ENCODE results near the gene TTC14.

TTC14 gene

DNA sequence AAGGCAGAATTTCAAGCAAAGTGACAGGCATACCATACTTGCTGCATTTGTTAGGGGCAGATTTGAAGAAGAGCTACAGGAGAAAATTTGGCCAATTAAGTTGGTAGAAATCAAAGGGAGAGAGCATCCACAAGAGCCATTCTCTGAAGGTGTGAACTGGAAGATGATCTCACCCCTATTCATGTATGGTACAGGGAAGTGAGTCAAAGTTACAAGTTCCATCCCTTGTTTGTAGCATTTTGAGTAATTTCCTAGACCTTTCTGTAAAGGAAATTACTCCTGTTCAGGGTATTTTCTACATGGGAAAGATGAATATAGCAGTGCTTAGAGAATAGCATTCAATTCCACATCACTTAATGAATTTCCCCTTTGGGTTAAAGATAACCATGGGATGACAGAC lies 28.4 kb downstream of the TTC14 start:
- no peak overlapping the region for H3K4me3 ChIP-seq (ENCODE audit: control insufficient read depth in 1 of 7, extremely low read depth in 1 of 7, insufficient read depth in 4 of 7, low read depth in 2 of 7, low read length in 6 of 7)
- peaks cover 0 to 2% (median 0%) of the 10 kb centered on the region in 5 experiments for H3K9me3 ChIP-seq (ENCODE audit: control extremely low read depth in 1 of 5, control insufficient read depth in 4 of 5, insufficient read depth in 2 of 5, low read depth in 1 of 5, low read length in 4 of 5)
- H3K4me1 ChIP-seq (ENCODE audit: control extremely low read depth in 1 of 4, control insufficient read depth in 4 of 4, insufficient read depth in 4 of 4, low read length in 3 of 4): no peaks in the 10 kb centered on the region
- POLR2A ChIA-PET: no interaction called here
- H3K27ac ChIP-seq (ENCODE audit: insufficient read depth in 1 of 2, low read depth in 1 of 2, low read length in 2 of 2, poor library complexity in 1 of 2, severe bottlenecking in 2 of 2): no peak overlapping the region
- peaks cover 0 to 14% (median 5%) of the 10 kb centered on the region in 5 experiments for H3K27me3 ChIP-seq (replicated peaks in 2 of 5; ENCODE audit: control insufficient read depth in 4 of 5, insufficient read depth in 5 of 5, low read length in 4 of 5)
- DNase-seq: no peak
- CTCF ChIA-PET: interaction anchor here (0.6 kb wide), 1 partner anchor 547 kb away, joined by 3 read pairs; no protein-coding TSS in a partner anchor
- peaks cover 2 to 8% (median 6%) of the 10 kb centered on the region in 4 experiments for H3K36me3 ChIP-seq (ENCODE audit: control insufficient read depth in 4 of 4, insufficient read depth in 4 of 4, low read length in 3 of 4)

DNA sequence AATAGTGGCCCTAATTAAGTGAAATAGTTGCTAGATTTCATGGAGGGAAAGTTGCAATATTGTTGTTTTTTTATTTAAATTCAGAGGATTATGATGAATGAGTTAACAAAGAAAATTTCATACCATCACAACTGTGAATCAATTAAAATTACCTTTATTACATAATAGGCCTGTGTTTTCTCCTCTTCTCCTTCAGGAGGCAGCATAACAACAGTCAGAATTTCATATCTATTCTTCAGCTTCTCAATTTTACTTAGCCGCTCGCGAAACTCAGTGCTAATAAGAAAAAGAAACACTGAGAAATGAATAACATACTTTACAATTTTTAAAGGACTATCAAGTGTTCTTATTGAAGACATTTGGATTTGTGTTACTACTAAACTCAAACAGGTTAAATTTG lies 29.4 kb downstream of the TTC14 start:
- Histone ChIP-seq H3K4me3 (ENCODE audit: control insufficient read depth in 1 of 7, extremely low read depth in 1 of 7, insufficient read depth in 4 of 7, low read depth in 2 of 7, low read length in 6 of 7) (no peak overlapping the region), H3K27me3 (replicated peaks in 2 of 5; ENCODE audit: control insufficient read depth in 4 of 5, insufficient read depth in 5 of 5, low read length in 4 of 5) (peaks cover 0 to 14% (median 5%) of the 10 kb centered on the region in 5 experiments), H3K4me1 (ENCODE audit: control extremely low read depth in 1 of 4, control insufficient read depth in 4 of 4, insufficient read depth in 4 of 4, low read length in 3 of 4) (no peaks in the 10 kb centered on the region), H3K36me3 (ENCODE audit: control insufficient read depth in 4 of 4, insufficient read depth in 4 of 4, low read length in 3 of 4) (peaks cover 0 to 3% (median under 1%) of the 10 kb centered on the region in 4 experiments), H3K27ac (ENCODE audit: insufficient read depth in 1 of 2, low read depth in 1 of 2, low read length in 2 of 2, poor library complexity in 1 of 2, severe bottlenecking in 2 of 2) (no peak overlapping the region), H3K9me3 (ENCODE audit: control extremely low read depth in 1 of 5, control insufficient read depth in 4 of 5, insufficient read depth in 2 of 5, low read depth in 1 of 5, low read length in 4 of 5) (no peaks in the 10 kb centered on the region)
- WGBS (ENCODE audit: insufficient coverage): no CpG with 5 or more reads among the region's 3 CpGs
- POLR2A ChIA-PET: no interaction called here
- CTCF ChIA-PET: no interaction called here
- no peak for DNase-seq

DNA sequence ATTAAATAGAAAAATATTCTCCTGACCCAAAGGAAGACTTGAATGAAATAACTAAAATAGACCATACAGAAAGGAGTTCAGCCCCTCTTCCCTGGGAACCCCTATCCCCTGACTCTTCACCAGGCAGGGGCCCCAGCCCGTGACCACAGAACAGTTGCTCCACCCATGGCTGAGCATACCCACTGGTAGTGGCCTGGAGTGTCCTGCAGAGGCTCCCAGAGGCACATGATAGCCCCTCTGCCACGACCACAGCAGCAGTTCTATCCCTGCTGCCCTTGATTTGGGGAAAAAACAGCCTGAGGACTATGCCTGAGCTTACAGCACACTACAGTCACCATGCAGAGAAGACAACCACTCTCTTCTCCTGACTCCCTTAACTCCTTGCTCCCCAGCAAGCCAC lies 31.8 kb downstream of the TTC14 start:
- 50% methylated on average over 1 of the region's 2 CpGs for WGBS (ENCODE audit: insufficient coverage)
- CTCF ChIA-PET: no interaction called here
- DNase-seq: no peak
- POLR2A ChIA-PET: no interaction called here
- peaks cover 2 to 14% (median 5%) of the 10 kb centered on the region in 5 experiments for H3K27me3 ChIP-seq (replicated peaks in 2 of 5; ENCODE audit: control insufficient read depth in 4 of 5, insufficient read depth in 5 of 5, low read length in 4 of 5)
- no peaks in the 10 kb centered on the region for H3K36me3 ChIP-seq (ENCODE audit: control insufficient read depth in 4 of 4, insufficient read depth in 4 of 4, low read length in 3 of 4)
- no peaks in the 10 kb centered on the region for H3K4me1 ChIP-seq (ENCODE audit: control extremely low read depth in 1 of 4, control insufficient read depth in 4 of 4, insufficient read depth in 4 of 4, low read length in 3 of 4)
- no peaks in the 10 kb centered on the region for H3K9me3 ChIP-seq (ENCODE audit: control extremely low read depth in 1 of 5, control insufficient read depth in 4 of 5, insufficient read depth in 2 of 5, low read depth in 1 of 5, low read length in 4 of 5)
- no peak overlapping the region for H3K27ac ChIP-seq (ENCODE audit: insufficient read depth in 1 of 2, low read depth in 1 of 2, low read length in 2 of 2, poor library complexity in 1 of 2, severe bottlenecking in 2 of 2)
- H3K4me3 ChIP-seq (ENCODE audit: control insufficient read depth in 1 of 7, extremely low read depth in 1 of 7, insufficient read depth in 4 of 7, low read depth in 2 of 7, low read length in 6 of 7): no peak overlapping the region

DNA sequence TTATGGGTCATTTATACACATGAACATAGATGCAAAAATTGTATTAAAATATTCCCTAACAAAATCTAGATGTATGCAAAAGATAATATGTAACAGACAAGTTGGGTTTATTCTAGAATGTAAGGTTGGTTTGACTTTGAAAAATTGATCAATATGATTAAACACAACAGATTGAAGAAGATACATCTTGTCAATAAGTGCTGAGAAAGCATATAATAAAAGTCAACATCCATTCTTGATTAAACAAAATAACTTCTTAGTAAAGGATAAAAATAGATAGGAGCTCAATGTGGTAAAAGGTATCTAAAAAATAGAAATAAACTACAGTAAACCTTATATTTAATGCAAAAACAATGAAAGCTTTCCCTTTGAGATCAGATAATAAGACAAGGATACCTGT lies 39.0 kb downstream of the TTC14 start:
- peaks cover 0 to 9% (median 4%) of the 10 kb centered on the region in 5 experiments for H3K27me3 ChIP-seq (replicated peaks in 2 of 5; ENCODE audit: control insufficient read depth in 4 of 5, insufficient read depth in 5 of 5, low read length in 4 of 5)

DNA sequence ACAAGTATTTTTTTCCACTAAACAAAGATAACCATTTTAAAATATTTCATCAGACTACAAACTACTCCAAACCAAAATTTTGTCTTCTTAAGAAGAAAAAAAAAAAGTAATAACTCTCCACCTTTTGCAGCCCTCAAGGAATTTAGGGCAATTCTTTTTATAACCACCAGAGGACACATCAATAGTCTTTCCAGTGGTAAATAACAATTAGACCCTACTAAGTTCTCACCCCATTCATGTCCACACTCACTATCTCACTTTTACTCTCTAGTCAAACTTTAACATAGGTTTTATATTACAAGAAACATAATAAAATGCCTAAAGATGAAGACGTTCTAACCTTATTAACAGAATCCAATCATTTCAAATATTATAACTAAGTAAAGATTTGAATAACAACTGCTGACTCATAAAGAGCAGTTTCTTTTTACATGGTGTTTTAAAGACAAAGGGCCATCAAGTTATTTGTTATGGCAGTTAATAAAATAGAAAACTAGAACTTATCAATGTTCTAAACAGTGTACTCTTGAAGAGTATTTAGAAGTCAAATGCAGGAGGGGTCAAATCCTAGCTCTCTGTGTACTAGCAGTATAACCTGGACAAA lies 44.3 kb downstream of the TTC14 start:
- H3K36me3 ChIP-seq (ENCODE audit: control insufficient read depth in 4 of 4, insufficient read depth in 4 of 4, low read length in 3 of 4): no peaks in the 10 kb centered on the region
- H3K27ac ChIP-seq (ENCODE audit: insufficient read depth in 1 of 2, low read depth in 1 of 2, low read length in 2 of 2, poor library complexity in 1 of 2, severe bottlenecking in 2 of 2): no peak overlapping the region
- WGBS (ENCODE audit: insufficient coverage): no CpG with 5 or more reads among the region's 1 CpG
- no peak overlapping the region for H3K4me3 ChIP-seq (ENCODE audit: control insufficient read depth in 1 of 7, extremely low read depth in 1 of 7, insufficient read depth in 4 of 7, low read depth in 2 of 7, low read length in 6 of 7)
- no peaks in the 10 kb centered on the region for H3K4me1 ChIP-seq (ENCODE audit: control extremely low read depth in 1 of 4, control insufficient read depth in 4 of 4, insufficient read depth in 4 of 4, low read length in 3 of 4)
- peak in 1 of 3 donors; percentile 5 for DNase-seq
- peaks cover 0 to 7% (median 3%) of the 10 kb centered on the region in 5 experiments for H3K27me3 ChIP-seq (replicated peaks in 2 of 5; ENCODE audit: control insufficient read depth in 4 of 5, insufficient read depth in 5 of 5, low read length in 4 of 5)
- ChIA-PET CTCF (no interaction called here), POLR2A (no interaction called here)
- H3K9me3 ChIP-seq (ENCODE audit: control extremely low read depth in 1 of 5, control insufficient read depth in 4 of 5, insufficient read depth in 2 of 5, low read depth in 1 of 5, low read length in 4 of 5): peaks cover 0 to 1% (median 0%) of the 10 kb centered on the region in 5 experiments

More for the DNA sequence above, 39.0 kb downstream of the TTC14 start:
- Histone ChIP-seq H3K4me3 (ENCODE audit: control insufficient read depth in 1 of 7, extremely low read depth in 1 of 7, insufficient read depth in 4 of 7, low read depth in 2 of 7, low read length in 6 of 7) (no peak overlapping the region), H3K9me3 (ENCODE audit: control extremely low read depth in 1 of 5, control insufficient read depth in 4 of 5, insufficient read depth in 2 of 5, low read depth in 1 of 5, low read length in 4 of 5) (no peaks in the 10 kb centered on the region), H3K36me3 (ENCODE audit: control insufficient read depth in 4 of 4, insufficient read depth in 4 of 4, low read length in 3 of 4) (no peaks in the 10 kb centered on the region), H3K4me1 (ENCODE audit: control extremely low read depth in 1 of 4, control insufficient read depth in 4 of 4, insufficient read depth in 4 of 4, low read length in 3 of 4) (no peaks in the 10 kb centered on the region), H3K27ac (ENCODE audit: insufficient read depth in 1 of 2, low read depth in 1 of 2, low read length in 2 of 2, poor library complexity in 1 of 2, severe bottlenecking in 2 of 2) (no peak overlapping the region)
- ChIA-PET CTCF (no interaction called here), POLR2A (no interaction called here)
- no peak for DNase-seq

DNA sequence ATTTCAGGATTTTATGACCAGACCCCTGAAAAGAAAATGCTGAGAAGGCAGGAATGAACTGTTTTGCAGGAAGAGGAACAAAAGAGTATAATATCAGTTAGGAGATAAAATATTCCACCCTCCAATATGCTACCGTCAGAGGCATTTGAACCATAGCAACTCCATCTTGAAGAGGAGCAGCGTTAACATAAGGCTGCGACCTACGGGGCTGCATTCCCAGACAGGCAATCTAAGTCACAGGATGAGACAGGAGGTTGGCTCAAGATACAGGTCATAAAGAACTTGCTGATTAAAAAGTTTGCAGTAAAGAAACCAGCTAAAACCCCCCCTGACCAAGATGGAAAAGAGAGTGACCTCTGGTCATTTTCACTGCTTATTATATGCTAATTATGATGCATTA lies 54.4 kb downstream of the TTC14 start:
- H3K4me1 ChIP-seq (ENCODE audit: control extremely low read depth in 1 of 4, control insufficient read depth in 4 of 4, insufficient read depth in 4 of 4, low read length in 3 of 4): no peaks in the 10 kb centered on the region
- ChIA-PET POLR2A (no interaction called here), CTCF (no interaction called here)
- no peaks in the 10 kb centered on the region for H3K9me3 ChIP-seq (ENCODE audit: control extremely low read depth in 1 of 5, control insufficient read depth in 4 of 5, insufficient read depth in 2 of 5, low read depth in 1 of 5, low read length in 4 of 5)
- no peak for DNase-seq
- no peaks in the 10 kb centered on the region for H3K36me3 ChIP-seq (ENCODE audit: control insufficient read depth in 4 of 4, insufficient read depth in 4 of 4, low read length in 3 of 4)
- peaks cover 0 to 13% (median 3%) of the 10 kb centered on the region in 5 experiments for H3K27me3 ChIP-seq (replicated peaks in 2 of 5; ENCODE audit: control insufficient read depth in 4 of 5, insufficient read depth in 5 of 5, low read length in 4 of 5)
- no peak overlapping the region for H3K4me3 ChIP-seq (ENCODE audit: control insufficient read depth in 1 of 7, extremely low read depth in 1 of 7, insufficient read depth in 4 of 7, low read depth in 2 of 7, low read length in 6 of 7)
- no peak overlapping the region for H3K27ac ChIP-seq (ENCODE audit: insufficient read depth in 1 of 2, low read depth in 1 of 2, low read length in 2 of 2, poor library complexity in 1 of 2, severe bottlenecking in 2 of 2)
- no CpG with 5 or more reads among the region's 4 CpGs for WGBS (ENCODE audit: insufficient coverage)

DNA sequence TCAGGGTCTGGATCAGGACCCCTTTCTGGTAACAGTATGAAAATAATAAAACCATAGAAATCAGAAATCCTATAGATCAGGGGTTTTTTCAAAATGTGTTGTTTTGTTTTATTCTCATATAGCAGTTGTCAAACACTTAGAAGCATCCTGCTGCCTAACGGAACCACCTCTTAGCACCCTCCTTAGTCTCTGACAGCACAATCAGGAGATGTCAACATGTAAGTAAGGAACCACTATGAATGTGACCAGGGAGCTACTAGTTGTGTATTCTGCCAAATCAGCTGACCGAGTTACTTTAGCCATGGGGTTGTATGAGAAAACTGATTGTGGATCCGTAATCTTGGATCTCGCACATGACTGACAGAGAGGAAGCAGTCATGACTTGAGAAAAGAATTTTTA lies 55.1 kb downstream of the TTC14 start:
- Histone ChIP-seq H3K4me1 (ENCODE audit: control extremely low read depth in 1 of 4, control insufficient read depth in 4 of 4, insufficient read depth in 4 of 4, low read length in 3 of 4) (no peaks in the 10 kb centered on the region), H3K27ac (ENCODE audit: insufficient read depth in 1 of 2, low read depth in 1 of 2, low read length in 2 of 2, poor library complexity in 1 of 2, severe bottlenecking in 2 of 2) (no peak overlapping the region), H3K4me3 (ENCODE audit: control insufficient read depth in 1 of 7, extremely low read depth in 1 of 7, insufficient read depth in 4 of 7, low read depth in 2 of 7, low read length in 6 of 7) (no peak overlapping the region), H3K9me3 (ENCODE audit: control extremely low read depth in 1 of 5, control insufficient read depth in 4 of 5, insufficient read depth in 2 of 5, low read depth in 1 of 5, low read length in 4 of 5) (no peaks in the 10 kb centered on the region), H3K27me3 (replicated peaks in 2 of 5; ENCODE audit: control insufficient read depth in 4 of 5, insufficient read depth in 5 of 5, low read length in 4 of 5) (peaks cover 0 to 13% (median 3%) of the 10 kb centered on the region in 5 experiments), H3K36me3 (ENCODE audit: control insufficient read depth in 4 of 4, insufficient read depth in 4 of 4, low read length in 3 of 4) (no peaks in the 10 kb centered on the region)
- POLR2A ChIA-PET: no interaction called here
- CTCF ChIA-PET: no interaction called here
- WGBS (ENCODE audit: insufficient coverage): 71% methylated on average over 1 of the region's 4 CpGs
- DNase-seq: no peak

Measured in common myeloid progenitor, CD34-positive (primary cell).